ENCODE results near the gene IRS2. TPM values are rescaled to one million over a fixed set of nuclear protein-coding genes. Genes with fewer than 3 reads are reported as not detected.

IRS2 gene
- total RNA-seq, 4 donors from 2014 or later = 42.3 to 82.5 (median 52.6) TPM

GRCh38 chr13:109782823-109783431, 3.5 kb downstream of the IRS2 start:
- no peak for TF ChIP-seq CTCF (IDR thresholded peaks at IDR 0.05; ENCODE audit: low read depth)

- TF ChIP-seq CTCF (IDR thresholded peaks at IDR 0.05; ENCODE audit: low read depth) = no peak
Measured at GRCh38 chr13:109782066-109782822, 4.1 kb downstream of the IRS2 start.

- no peak for TF ChIP-seq CTCF (IDR thresholded peaks at IDR 0.05; ENCODE audit: low read depth)
Measured at GRCh38 chr13:109781384-109782065, 4.9 kb downstream of the IRS2 start.

- no peak for TF ChIP-seq CTCF (IDR thresholded peaks at IDR 0.05; ENCODE audit: low read depth)
Measured at GRCh38 chr13:109780845-109781383, 5.5 kb downstream of the IRS2 start.

GRCh38 chr13:109779876-109780510, 6.4 kb downstream of the IRS2 start:
- no peak for TF ChIP-seq CTCF (IDR thresholded peaks at IDR 0.05; ENCODE audit: low read depth)

- TF ChIP-seq CTCF (IDR thresholded peaks at IDR 0.05; ENCODE audit: low read depth) = no peak
Measured at GRCh38 chr13:109779074-109779473, 7.3 kb downstream of the IRS2 start.
